HepG2 (cell line): ENCODE data around the gene KIF22. TPM values are rescaled to one million over a fixed set of nuclear protein-coding genes. Genes with fewer than 3 reads are reported as not detected.

Source experiments
- CEBPB ChIP-seq: IDR thresholded peaks from 2 replicates; pipeline ENCODE4 v1.6.1; 2011; ENCODE audit warnings: low read depth, low read length, improper control_type of control experiment, borderline replicate concordance
- IKZF4 ChIP-seq: sonication (generic); formaldehyde crosslinking; IDR thresholded peaks from 2 replicates; pipeline ENCODE4 v1.5.1; 2020; ENCODE audit warnings: borderline replicate concordance, mild to moderate bottlenecking, low read depth, missing genetic modification reagents; ENCODE audit errors: not compliant biosample characterization
- POLR2AphosphoS2 ChIP-seq: IDR thresholded peaks from 2 replicates; pipeline ENCODE4 v1.6.1; 2011; ENCODE audit warnings: low read depth, low read length, improper control_type of control experiment
- YY1 ChIP-seq: IDR thresholded peaks from 2 replicates; pipeline ENCODE4 v1.6.1; 2011; ENCODE audit warnings: low read length, low read depth, moderate library complexity, mild to moderate bottlenecking; ENCODE audit not compliant: insufficient read depth, insufficient replicate concordance
- ZBTB38 ChIP-seq: sonication (generic); formaldehyde crosslinking; IDR thresholded peaks from 2 replicates; pipeline ENCODE4 v1.5.1; 2020; ENCODE audit warnings: mild to moderate bottlenecking, missing genetic modification reagents
- ZNF10 ChIP-seq: sonication (generic); formaldehyde crosslinking; IDR thresholded peaks from 2 replicates; pipeline ENCODE4 v1.4.0; 2020; ENCODE audit warnings: mild to moderate bottlenecking, low read depth, missing genetic modification reagents, borderline replicate concordance
- ZNF143 ChIP-seq: sonication (generic); formaldehyde crosslinking; IDR thresholded peaks from 2 replicates; pipeline ENCODE4 v1.4.0; 2020; ENCODE audit warnings: missing genetic modification reagents
- ZNF83 ChIP-seq: sonication (generic); formaldehyde crosslinking; IDR thresholded peaks from 2 replicates; pipeline ENCODE4 v1.4.0; 2020; ENCODE audit warnings: missing genetic modification reagents, mild to moderate bottlenecking, borderline replicate concordance
- ZNF878 ChIP-seq: sonication (generic); formaldehyde crosslinking; IDR thresholded peaks from 2 replicates; pipeline ENCODE4 v1.8.1; 2023; ENCODE audit warnings: mild to moderate bottlenecking, missing genetic modification reagents, moderate library complexity
- ZSCAN31 ChIP-seq: sonication (generic); formaldehyde crosslinking; IDR thresholded peaks from 2 replicates; pipeline ENCODE4 v1.5.0; 2020; ENCODE audit warnings: low read depth, mild to moderate bottlenecking, missing genetic modification reagents
- ZZZ3 ChIP-seq: sonication (generic); formaldehyde crosslinking; IDR thresholded peaks from 2 replicates; pipeline ENCODE4 v1.4.0; 2020; ENCODE audit warnings: missing genetic modification reagents, mild to moderate bottlenecking, borderline replicate concordance
- polyA plus RNA-seq, 8 experiments: library from polyadenylated mRNA; depleted of rRNA in 3 of 8; stranded (reverse) in 7 of 8; unstranded in 1 of 8; fragments of >200 nt; fragmentation: Illumina TruSeq in 4 of 8; extraction: Trizol in 4 of 8; gene quantifications; 2 replicates each; pipeline versions ENCODE4 v1.2.1 to v1.2.3, GENCODE V29; 2011 to 2016; ENCODE audit warnings: low read depth in 4 of 8, missing spikeins in 1 of 8, mixed read lengths in 1 of 8; ENCODE audit not compliant: insufficient read depth in 1 of 8
- total RNA-seq, 5 experiments: library from RNA; depleted of rRNA; stranded (reverse); fragments of >200 nt; fragmentation: Illumina TruSeq; extraction: Trizol; gene quantifications; 2 replicates each; pipeline ENCODE4 v1.2.3, GENCODE V29; 2016; ENCODE audit warnings: low read depth in 1 of 5
- TF ChIP-seq, protein P1 (sequence below), 2 experiments: fragments of 450-650 bp in 1 of 2; sonication (generic) in 1 of 2; formaldehyde crosslinking in 1 of 2; IDR thresholded peaks; 2 replicates each; pipeline versions ENCODE4 v1.6.1 to v1.8.0; 2016 to 2022; ENCODE audit warnings: antibody characterized with exemption in 1 of 2, mild to moderate bottlenecking in 1 of 2, missing genetic modification reagents in 1 of 2
- TF ChIP-seq, protein P2 (sequence below): sonication (generic); formaldehyde crosslinking; IDR thresholded peaks from 2 replicates; pipeline ENCODE4 v1.4.0; 2020; ENCODE audit warnings: missing genetic modification reagents
- TF ChIP-seq, protein P3 (sequence below): IDR thresholded peaks from 2 replicates; pipeline ENCODE4 v1.6.1; 2016
- TF ChIP-seq, protein P4 (sequence below): sonication (generic); formaldehyde crosslinking; IDR thresholded peaks from 2 replicates; pipeline ENCODE4 v1.9.0; 2021; ENCODE audit warnings: missing genetic modification reagents, mild to moderate bottlenecking, borderline replicate concordance

KIF22 gene
- total and polyA plus RNA-seq, 2 of the 13 experiments (the other 11 are each of a cell fraction or from before 2014, with no cell fraction given): 95.8 to 118 TPM

DNA sequence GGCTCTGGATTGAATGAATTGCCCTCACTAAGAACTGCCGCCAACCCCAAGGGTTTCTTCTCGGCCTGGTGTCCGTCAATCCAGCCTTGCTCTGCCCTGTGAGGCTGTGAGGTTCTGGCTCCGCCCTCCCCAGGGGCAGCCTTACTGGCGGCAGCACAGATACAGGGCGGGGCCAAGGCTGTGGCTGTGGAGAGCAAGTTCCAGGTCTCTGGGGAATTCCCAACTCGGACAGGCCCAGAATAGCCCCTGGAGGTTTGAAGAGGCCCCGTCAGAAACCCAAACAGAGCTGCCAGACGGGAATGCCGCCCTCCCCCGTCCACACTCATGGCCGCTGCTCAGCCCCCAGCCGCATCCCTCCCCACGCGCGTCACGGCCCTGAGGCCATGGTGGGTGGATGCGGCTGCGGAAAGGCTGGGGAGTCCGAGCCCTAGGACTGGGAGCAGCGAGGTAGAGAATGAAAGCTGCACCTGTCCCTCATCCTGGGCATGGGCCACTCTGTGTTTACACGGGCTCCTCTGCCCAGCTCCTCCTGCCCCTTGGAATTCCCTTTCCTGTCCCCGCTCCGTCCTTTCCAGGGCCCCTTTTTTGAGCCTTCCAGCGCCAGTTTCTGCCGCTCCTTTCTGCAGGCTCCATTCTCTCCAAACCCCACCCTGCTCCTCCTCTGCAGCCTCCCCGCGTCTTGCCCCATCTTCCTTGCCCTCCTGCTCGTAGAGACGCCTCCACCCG is 20.8 kb downstream of the KIF22 start (continued):
- TF ChIP-seq, protein P1, sequence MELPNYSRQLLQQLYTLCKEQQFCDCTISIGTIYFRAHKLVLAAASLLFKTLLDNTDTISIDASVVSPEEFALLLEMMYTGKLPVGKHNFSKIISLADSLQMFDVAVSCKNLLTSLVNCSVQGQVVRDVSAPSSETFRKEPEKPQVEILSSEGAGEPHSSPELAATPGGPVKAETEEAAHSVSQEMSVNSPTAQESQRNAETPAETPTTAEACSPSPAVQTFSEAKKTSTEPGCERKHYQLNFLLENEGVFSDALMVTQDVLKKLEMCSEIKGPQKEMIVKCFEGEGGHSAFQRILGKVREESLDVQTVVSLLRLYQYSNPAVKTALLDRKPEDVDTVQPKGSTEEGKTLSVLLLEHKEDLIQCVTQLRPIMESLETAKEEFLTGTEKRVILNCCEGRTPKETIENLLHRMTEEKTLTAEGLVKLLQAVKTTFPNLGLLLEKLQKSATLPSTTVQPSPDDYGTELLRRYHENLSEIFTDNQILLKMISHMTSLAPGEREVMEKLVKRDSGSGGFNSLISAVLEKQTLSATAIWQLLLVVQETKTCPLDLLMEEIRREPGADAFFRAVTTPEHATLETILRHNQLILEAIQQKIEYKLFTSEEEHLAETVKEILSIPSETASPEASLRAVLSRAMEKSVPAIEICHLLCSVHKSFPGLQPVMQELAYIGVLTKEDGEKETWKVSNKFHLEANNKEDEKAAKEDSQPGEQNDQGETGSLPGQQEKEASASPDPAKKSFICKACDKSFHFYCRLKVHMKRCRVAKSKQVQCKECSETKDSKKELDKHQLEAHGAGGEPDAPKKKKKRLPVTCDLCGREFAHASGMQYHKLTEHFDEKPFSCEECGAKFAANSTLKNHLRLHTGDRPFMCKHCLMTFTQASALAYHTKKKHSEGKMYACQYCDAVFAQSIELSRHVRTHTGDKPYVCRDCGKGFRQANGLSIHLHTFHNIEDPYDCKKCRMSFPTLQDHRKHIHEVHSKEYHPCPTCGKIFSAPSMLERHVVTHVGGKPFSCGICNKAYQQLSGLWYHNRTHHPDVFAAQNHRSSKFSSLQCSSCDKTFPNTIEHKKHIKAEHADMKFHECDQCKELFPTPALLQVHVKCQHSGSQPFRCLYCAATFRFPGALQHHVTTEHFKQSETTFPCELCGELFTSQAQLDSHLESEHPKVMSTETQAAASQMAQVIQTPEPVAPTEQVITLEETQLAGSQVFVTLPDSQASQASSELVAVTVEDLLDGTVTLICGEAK (IDR thresholded peaks at IDR 0.05): no peak
- TF ChIP-seq, protein P1 (CRISPR knock-in tag; IDR thresholded peaks at IDR 0.05): no peak; the same call in 1 of the 2 replicates
- TF ChIP-seq ZNF143 (CRISPR knock-in tag) (no peak; the same call in 1 of the 2 replicates), ZNF83 (no peak; the same call in 1 of the 2 replicates), ZZZ3 (CRISPR knock-in tag) (no peak; the same call in 1 of the 2 replicates), ZBTB38 (CRISPR knock-in tag) (peak; percentile 56; the same call in 1 of the 2 replicates), ZNF10 (CRISPR knock-in tag) (no peak), ZNF878 (CRISPR knock-in tag) (no peak), YY1 (peak; percentile 78), IKZF4 (CRISPR knock-in tag) (no peak), CEBPB (no peak), POLR2AphosphoS2 (no peak), ZSCAN31 (CRISPR knock-in tag) (peak; percentile 95)
- TF ChIP-seq, protein P2, sequence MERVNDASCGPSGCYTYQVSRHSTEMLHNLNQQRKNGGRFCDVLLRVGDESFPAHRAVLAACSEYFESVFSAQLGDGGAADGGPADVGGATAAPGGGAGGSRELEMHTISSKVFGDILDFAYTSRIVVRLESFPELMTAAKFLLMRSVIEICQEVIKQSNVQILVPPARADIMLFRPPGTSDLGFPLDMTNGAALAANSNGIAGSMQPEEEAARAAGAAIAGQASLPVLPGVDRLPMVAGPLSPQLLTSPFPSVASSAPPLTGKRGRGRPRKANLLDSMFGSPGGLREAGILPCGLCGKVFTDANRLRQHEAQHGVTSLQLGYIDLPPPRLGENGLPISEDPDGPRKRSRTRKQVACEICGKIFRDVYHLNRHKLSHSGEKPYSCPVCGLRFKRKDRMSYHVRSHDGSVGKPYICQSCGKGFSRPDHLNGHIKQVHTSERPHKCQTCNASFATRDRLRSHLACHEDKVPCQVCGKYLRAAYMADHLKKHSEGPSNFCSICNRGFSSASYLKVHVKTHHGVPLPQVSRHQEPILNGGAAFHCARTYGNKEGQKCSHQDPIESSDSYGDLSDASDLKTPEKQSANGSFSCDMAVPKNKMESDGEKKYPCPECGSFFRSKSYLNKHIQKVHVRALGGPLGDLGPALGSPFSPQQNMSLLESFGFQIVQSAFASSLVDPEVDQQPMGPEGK (CRISPR knock-in tag): peak; percentile 73
- TF ChIP-seq, protein P3, sequence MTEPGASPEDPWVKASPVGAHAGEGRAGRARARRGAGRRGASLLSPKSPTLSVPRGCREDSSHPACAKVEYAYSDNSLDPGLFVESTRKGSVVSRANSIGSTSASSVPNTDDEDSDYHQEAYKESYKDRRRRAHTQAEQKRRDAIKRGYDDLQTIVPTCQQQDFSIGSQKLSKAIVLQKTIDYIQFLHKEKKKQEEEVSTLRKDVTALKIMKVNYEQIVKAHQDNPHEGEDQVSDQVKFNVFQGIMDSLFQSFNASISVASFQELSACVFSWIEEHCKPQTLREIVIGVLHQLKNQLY: 0 out of 2 replicates have a peak, but pooled peaks have one; percentile 5
- TF ChIP-seq, protein P4, sequence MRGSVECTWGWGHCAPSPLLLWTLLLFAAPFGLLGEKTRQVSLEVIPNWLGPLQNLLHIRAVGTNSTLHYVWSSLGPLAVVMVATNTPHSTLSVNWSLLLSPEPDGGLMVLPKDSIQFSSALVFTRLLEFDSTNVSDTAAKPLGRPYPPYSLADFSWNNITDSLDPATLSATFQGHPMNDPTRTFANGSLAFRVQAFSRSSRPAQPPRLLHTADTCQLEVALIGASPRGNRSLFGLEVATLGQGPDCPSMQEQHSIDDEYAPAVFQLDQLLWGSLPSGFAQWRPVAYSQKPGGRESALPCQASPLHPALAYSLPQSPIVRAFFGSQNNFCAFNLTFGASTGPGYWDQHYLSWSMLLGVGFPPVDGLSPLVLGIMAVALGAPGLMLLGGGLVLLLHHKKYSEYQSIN (CRISPR knock-in tag): no peak
